Measurements from ENCODE around the gene MAEL.
"Not testable (repeated sequence)": the region's sequence is repeated elsewhere in the genome, so short reads cannot be mapped to it uniquely, and the experiment has no call there.

The MAEL gene

GRCh38 chr1:167000546-167000945, 11.5 kb downstream of the MAEL start:
- H3K4me1 Mint-ChIP-seq (ENCODE audit: low read depth): peaks cover 18% of the 10 kb centered on the region
- no peak overlapping the region for H3K27ac Mint-ChIP-seq
- no peak overlapping the region for H3K4me3 Mint-ChIP-seq
- peaks cover 24% of the 10 kb centered on the region for H3K9me3 Mint-ChIP-seq
- H3K27me3 Mint-ChIP-seq (ENCODE audit: low read depth): peaks cover 4% of the 10 kb centered on the region
- H3K36me3 Mint-ChIP-seq (ENCODE audit: low read depth): peaks cover 2% of the 10 kb centered on the region
- DNase-seq (ENCODE audit: low spot score): no peak

- peaks cover 2% of the 10 kb centered on the region for H3K27me3 Mint-ChIP-seq (ENCODE audit: low read depth)
- no peak for DNase-seq (ENCODE audit: low spot score)
- no peak overlapping the region for H3K27ac Mint-ChIP-seq
- peaks cover 2% of the 10 kb centered on the region for H3K36me3 Mint-ChIP-seq (ENCODE audit: low read depth)
- peaks cover 18% of the 10 kb centered on the region for H3K4me1 Mint-ChIP-seq (ENCODE audit: low read depth)
- peaks cover 24% of the 10 kb centered on the region for H3K9me3 Mint-ChIP-seq
- no peak overlapping the region for H3K4me3 Mint-ChIP-seq
Measured at GRCh38 chr1:167002354-167002753, 13.3 kb downstream of the MAEL start.

DNA sequence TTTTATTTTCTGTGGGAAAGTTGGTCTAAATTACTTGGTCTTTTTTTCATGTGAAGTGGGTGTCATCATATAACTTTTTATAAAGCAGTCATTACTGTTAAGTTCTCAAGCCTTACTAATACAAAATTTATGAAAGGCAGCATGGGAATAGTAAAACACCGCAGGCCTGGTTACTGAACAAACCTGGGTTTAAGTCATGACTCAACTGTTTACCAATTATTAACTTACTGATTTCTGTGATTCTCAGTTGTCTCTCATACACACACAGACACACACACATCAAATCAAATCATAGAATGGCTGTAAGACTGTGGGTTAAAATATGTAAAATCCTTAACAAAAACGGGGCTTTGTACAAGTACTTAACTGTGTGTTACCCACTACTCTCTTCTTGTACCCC, 14.6 kb downstream of the MAEL start:
- Mint-ChIP-seq H3K4me1 (ENCODE audit: low read depth) (peaks cover 15% of the 10 kb centered on the region), H3K36me3 (ENCODE audit: low read depth) (peaks cover 2% of the 10 kb centered on the region), H3K4me3 (no peak overlapping the region), H3K27me3 (ENCODE audit: low read depth) (peaks cover 4% of the 10 kb centered on the region), H3K9me3 (peaks cover 24% of the 10 kb centered on the region), H3K27ac (no peak overlapping the region)
- DNase-seq (ENCODE audit: low spot score): no peak

DNA sequence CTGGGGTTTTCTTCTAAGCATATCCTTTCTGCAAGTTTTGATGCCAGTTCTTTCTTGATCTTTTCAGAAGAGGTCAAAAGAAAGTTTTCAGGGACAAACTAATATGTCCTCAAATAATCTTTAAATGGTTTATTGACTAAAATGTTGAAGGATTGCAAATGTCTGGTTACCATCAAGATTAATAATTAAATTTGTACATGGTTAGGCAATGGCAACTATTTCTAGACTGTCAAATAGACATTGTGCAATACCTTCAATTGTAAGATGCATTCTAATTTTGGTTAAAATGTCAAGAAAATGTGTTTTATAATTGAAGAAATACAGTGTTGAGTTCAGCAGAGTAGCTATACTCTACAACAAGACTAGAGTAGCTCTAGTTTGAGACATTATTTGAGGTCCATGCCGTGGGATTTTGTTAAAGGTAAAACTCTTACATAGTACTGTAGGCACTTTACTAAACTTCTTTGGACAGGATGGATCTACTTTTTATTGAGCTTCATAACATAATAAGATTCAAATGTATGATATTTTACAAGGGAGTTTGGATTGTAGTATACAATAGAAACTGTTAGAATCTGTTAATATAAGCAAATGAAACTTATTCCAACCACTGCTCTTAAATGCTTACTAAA, 22.6 kb downstream of the MAEL start:
- Mint-ChIP-seq H3K4me1 (ENCODE audit: low read depth) (peaks cover 5% of the 10 kb centered on the region), H3K36me3 (ENCODE audit: low read depth) (no peaks in the 10 kb centered on the region), H3K4me3 (no peak overlapping the region), H3K27ac (no peak overlapping the region), H3K9me3 (no peaks in the 10 kb centered on the region), H3K27me3 (ENCODE audit: low read depth) (peaks cover 37% of the 10 kb centered on the region)
- DNase-seq (ENCODE audit: low spot score): no peak

DNA sequence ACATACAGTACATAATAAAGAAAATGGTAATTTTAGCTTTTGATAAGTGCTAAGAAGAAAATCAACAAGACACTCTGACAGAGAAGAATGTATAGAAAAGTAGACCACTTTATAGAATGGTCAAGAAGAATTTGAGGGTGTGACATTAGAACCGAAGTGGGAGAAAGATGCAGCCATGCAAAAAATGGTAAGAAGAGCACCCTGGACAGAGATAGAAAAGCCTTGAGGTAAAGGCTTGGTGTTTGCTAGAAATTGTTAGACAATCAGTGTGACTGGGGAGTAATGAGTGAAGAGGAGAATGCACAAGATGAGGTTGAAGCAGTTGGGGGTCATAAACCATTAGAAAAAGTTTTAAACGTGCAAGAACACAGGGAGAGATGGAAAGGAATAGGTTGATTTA, 23.5 kb downstream of the MAEL start:
- Mint-ChIP-seq H3K4me1 (ENCODE audit: low read depth) (peaks cover 5% of the 10 kb centered on the region), H3K4me3 (no peak overlapping the region), H3K36me3 (ENCODE audit: low read depth) (no peaks in the 10 kb centered on the region), H3K27ac (no peak overlapping the region), H3K27me3 (ENCODE audit: low read depth) (peaks cover 35% of the 10 kb centered on the region), H3K9me3 (no peaks in the 10 kb centered on the region)
- no peak for DNase-seq (ENCODE audit: low spot score)

DNA sequence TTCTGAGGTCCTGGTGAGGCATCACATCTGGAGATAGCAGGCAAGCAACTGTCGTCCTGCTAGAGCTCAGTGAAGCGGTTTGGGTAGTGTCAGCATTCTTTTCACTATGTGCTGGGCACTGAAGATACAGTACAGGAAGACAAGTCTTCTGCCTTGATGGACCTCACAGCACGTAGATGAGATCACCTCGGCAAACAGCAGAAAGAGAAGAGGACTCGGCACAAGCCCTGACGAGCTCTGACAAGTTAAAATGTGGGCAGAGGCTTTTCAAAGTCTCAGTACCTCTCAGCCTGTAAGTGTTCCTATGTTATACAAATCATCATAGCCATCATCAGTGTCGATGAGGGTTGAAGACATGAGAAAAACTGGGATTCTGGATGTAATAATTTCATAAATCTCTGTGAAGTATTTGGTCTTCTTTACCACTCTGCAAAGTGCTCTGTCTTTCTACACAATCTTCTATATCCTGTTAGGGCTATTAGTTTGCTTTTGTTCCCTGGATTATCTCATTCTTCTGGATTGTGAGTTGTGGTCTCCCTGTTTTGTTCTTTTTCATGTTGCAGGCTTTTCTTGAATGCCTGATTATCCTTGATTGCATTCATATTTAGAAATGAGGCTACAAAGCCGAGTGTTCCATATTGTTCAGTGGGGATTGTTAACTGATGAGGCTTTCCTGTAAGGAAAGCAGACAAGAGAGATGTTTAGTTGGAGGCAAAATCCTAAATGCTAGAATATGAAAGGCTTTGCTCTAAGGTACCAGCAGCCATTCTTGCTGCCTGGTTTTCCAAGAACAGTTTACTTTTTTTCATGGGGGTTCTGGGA, 24.2 kb downstream of the MAEL start:
- Mint-ChIP-seq H3K27me3 (ENCODE audit: low read depth) (peaks cover 33% of the 10 kb centered on the region), H3K36me3 (ENCODE audit: low read depth) (no peaks in the 10 kb centered on the region), H3K9me3 (no peaks in the 10 kb centered on the region), H3K4me3 (no peak overlapping the region), H3K4me1 (ENCODE audit: low read depth) (peaks cover 5% of the 10 kb centered on the region), H3K27ac (no peak overlapping the region)
- DNase-seq (ENCODE audit: low spot score): no peak

- no peak overlapping the region for H3K27ac Mint-ChIP-seq
- peaks cover 21% of the 10 kb centered on the region for H3K27me3 Mint-ChIP-seq (ENCODE audit: low read depth)
- H3K36me3 Mint-ChIP-seq (ENCODE audit: low read depth): no peaks in the 10 kb centered on the region
- DNase-seq (ENCODE audit: low spot score): no peak
- peaks cover under 1% of the 10 kb centered on the region for H3K4me1 Mint-ChIP-seq (ENCODE audit: low read depth)
- H3K4me3 Mint-ChIP-seq: no peak overlapping the region
- H3K9me3 Mint-ChIP-seq: no peaks in the 10 kb centered on the region
Measured at GRCh38 chr1:167016100-167016750, 27.1 kb downstream of the MAEL start.

- Mint-ChIP-seq H3K27ac (no peak overlapping the region), H3K36me3 (ENCODE audit: low read depth) (no peaks in the 10 kb centered on the region), H3K27me3 (ENCODE audit: low read depth) (peaks cover 11% of the 10 kb centered on the region)
Measured at GRCh38 chr1:167022384-167022783, 33.3 kb downstream of the MAEL start.

DNA sequence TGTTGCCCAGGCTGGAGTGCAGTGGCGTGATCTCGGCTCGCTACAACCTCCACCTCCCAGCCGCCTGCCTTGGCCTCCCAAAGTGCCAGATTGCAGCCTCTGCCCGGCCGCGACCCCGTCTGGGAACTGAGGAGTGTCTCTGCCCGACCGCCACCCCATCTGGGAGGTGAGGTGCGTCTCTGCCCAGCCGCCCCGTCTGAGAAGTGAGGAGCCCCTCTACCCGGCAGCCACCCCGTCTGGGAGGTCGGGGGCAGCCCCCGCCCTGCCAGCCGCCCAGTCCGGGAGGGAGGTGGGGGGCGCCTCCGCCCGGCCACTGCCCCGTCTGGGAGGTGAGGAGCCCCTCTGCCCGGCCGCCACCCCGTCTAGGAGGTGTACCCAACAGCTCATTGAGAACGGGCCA, 40.5 kb downstream of the MAEL start:
- DNase-seq (ENCODE audit: low spot score); H3K27ac Mint-ChIP-seq; H3K4me1 Mint-ChIP-seq (ENCODE audit: low read depth); H3K9me3 Mint-ChIP-seq; H3K36me3 Mint-ChIP-seq (ENCODE audit: low read depth); H3K4me3 Mint-ChIP-seq: not testable (repeated sequence)
- peaks cover 28% of the 10 kb centered on the region for H3K27me3 Mint-ChIP-seq (ENCODE audit: low read depth)

More at GRCh38 chr1:167022384-167022783, 33.3 kb downstream of the MAEL start:
- Mint-ChIP-seq H3K4me1 (ENCODE audit: low read depth) (no peaks in the 10 kb centered on the region), H3K9me3 (no peaks in the 10 kb centered on the region), H3K4me3 (no peak overlapping the region)
- no peak for DNase-seq (ENCODE audit: low spot score)

- H3K27me3 Mint-ChIP-seq (ENCODE audit: low read depth): peaks cover 16% of the 10 kb centered on the region
- no peaks in the 10 kb centered on the region for H3K4me1 Mint-ChIP-seq (ENCODE audit: low read depth)
- H3K27ac Mint-ChIP-seq: no peak overlapping the region
- DNase-seq (ENCODE audit: low spot score): no peak
- H3K9me3 Mint-ChIP-seq: no peaks in the 10 kb centered on the region
- no peaks in the 10 kb centered on the region for H3K36me3 Mint-ChIP-seq (ENCODE audit: low read depth)
- H3K4me3 Mint-ChIP-seq: no peak overlapping the region
Measured at GRCh38 chr1:167033646-167034045, 44.6 kb downstream of the MAEL start.

DNA sequence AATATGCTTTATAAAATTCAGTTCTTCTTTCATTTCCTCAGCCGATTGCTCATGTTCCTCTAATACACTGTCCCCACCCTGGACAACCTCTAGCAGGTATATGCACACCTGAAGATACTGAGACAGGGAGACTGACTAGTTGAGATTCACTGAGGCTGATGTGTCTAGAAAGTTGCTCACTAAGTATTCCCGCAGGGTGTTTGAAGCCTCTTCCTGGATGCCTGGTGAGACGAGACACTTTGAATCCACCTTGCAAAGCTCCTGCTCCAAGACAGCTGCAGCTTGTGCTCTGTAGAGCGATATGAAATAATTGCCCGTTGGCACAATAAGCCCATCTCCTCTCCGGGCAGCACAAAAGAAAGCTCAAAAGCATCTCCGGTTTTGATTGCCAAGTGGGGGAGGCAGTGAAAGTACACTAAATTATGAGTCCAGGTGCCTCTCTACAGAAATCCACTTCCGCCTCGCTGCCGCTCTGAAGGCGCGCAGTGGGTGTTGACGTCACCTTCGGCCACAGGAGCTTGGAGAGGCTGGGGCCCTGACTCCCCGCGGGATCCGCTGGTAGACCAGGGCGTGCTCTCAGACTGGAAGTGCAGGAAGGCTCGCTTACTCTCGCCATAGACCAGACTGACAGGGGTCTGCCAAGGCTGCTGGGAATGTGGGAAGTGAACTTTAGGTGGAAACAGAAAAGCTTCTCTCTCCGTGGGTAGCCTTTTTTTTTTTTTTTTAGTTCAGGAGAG, 54.8 kb downstream of the MAEL start:
- peak overlapping the region; percentile 83 for H3K4me3 Mint-ChIP-seq
- H3K4me1 Mint-ChIP-seq (ENCODE audit: low read depth): peaks cover 15% of the 10 kb centered on the region
- H3K27ac Mint-ChIP-seq: peak overlapping the region; percentile 81
- DNase-seq (ENCODE audit: low spot score): peak; percentile 71
- no peaks in the 10 kb centered on the region for H3K36me3 Mint-ChIP-seq (ENCODE audit: low read depth)
- no peaks in the 10 kb centered on the region for H3K9me3 Mint-ChIP-seq
- H3K27me3 Mint-ChIP-seq (ENCODE audit: low read depth): peaks cover 36% of the 10 kb centered on the region

- no peak overlapping the region for H3K27ac Mint-ChIP-seq
Measured at GRCh38 chr1:167051907-167052306, 62.8 kb downstream of the MAEL start.

DNA sequence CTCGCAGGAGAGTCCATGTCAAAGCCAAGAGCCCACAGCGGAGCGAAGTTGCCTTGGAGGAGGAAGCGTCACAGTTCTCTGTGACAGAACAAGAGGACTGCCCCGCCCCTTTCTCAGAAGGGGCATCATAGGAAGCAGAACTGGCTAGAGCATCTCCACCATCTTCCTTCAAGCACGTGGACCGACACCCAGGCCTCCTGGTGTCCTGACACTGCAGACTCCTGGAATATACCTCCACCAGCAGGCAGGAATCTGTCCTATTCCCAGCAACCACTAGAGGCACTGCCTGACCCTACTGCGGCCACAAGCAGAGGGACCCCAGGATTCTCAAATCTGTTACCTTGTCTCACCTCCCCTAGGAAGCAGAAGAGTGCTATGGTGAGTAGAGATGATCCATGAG, 63.3 kb downstream of the MAEL start:
- DNase-seq (ENCODE audit: low spot score): no peak
- H3K4me1 Mint-ChIP-seq (ENCODE audit: low read depth): no peaks in the 10 kb centered on the region
- no peaks in the 10 kb centered on the region for H3K36me3 Mint-ChIP-seq (ENCODE audit: low read depth)
- no peak overlapping the region for H3K27ac Mint-ChIP-seq
- H3K9me3 Mint-ChIP-seq: no peaks in the 10 kb centered on the region
- H3K4me3 Mint-ChIP-seq: no peak overlapping the region
- no peaks in the 10 kb centered on the region for H3K27me3 Mint-ChIP-seq (ENCODE audit: low read depth)

More at GRCh38 chr1:167051907-167052306, 62.8 kb downstream of the MAEL start:
- H3K27me3 Mint-ChIP-seq (ENCODE audit: low read depth): peaks cover 3% of the 10 kb centered on the region
- H3K9me3 Mint-ChIP-seq: no peaks in the 10 kb centered on the region
- H3K4me1 Mint-ChIP-seq (ENCODE audit: low read depth): no peaks in the 10 kb centered on the region
- H3K4me3 Mint-ChIP-seq: no peak overlapping the region
- no peak for DNase-seq (ENCODE audit: low spot score)
- H3K36me3 Mint-ChIP-seq (ENCODE audit: low read depth): no peaks in the 10 kb centered on the region

GRCh38 chr1:167054531-167054930, 65.5 kb downstream of the MAEL start:
- Mint-ChIP-seq H3K9me3 (no peaks in the 10 kb centered on the region), H3K36me3 (ENCODE audit: low read depth) (no peaks in the 10 kb centered on the region), H3K27me3 (ENCODE audit: low read depth) (no peaks in the 10 kb centered on the region), H3K4me3 (no peak overlapping the region), H3K27ac (no peak overlapping the region), H3K4me1 (ENCODE audit: low read depth) (peaks cover 7% of the 10 kb centered on the region)
- no peak for DNase-seq (ENCODE audit: low spot score)

Data from T-helper 2 cell treated with Interferon-gamma antibody and Interleukin-4, amounts not matched to agents 5 μg/mL and 100 μg/mL, for 36 hours (primary cell).